Measurements from ENCODE around the gene LRRC36. TPM values are rescaled to one million over a fixed set of nuclear protein-coding genes. Genes with fewer than 3 reads are reported as not detected.

Gene LRRC36
- total and polyA plus RNA-seq, 2 experiments from 2014 or later: 1.2 TPM; not detected in 1

DNA sequence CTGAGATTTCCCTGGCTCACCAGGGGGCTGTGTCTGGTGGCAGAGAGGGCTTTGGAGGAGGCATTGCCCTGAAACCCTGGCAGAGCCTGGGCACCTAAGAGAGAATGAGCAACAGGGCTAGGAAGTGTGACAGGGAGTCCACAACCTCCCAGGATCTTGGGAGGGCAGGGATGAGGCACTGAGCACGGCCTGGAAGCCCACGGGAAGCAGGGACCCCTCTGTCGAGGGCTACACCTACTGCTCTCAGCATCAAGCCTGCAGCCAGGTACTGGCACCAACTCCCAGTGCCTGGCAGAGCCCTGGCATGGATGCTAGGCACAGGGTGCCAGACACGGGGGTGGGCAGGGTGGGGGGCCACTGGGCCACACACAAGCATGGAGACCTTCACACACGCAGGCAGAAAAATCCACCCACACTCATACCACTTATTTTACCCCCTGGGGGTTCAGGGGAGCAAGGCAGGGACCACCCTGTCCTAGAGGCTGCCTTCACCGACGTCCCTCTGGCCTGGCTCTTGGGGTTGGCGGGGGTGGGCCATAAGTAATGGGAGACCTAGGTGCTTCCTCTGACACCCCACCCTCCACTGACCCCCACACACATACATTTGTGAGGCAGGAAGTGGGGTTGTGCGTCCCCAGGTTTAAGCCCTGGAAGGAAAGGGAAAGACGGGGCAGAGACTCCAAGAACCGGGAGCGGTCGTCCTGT lies 103.3 kb downstream of the LRRC36 start:
- Histone ChIP-seq H3K4me1 (ENCODE audit: insufficient read depth) (peaks cover 37% of the 10 kb centered on the region), H3K27ac (ENCODE audit: low read depth) (no peak overlapping the region), H2AFZ (0 out of 2 replicates have a peak overlapping the region, but pooled peaks have one; percentile 23), H3K4me3 (peak overlapping the region; percentile 85), H3K4me2 (peak overlapping the region; percentile 90), H3K9me2 (ENCODE audit: insufficient read depth) (no peaks in the 10 kb centered on the region), H4K20me1 (replicated peaks; ENCODE audit: insufficient read depth) (no peaks in the 10 kb centered on the region), H3K36me3 (ENCODE audit: insufficient read depth) (no peaks in the 10 kb centered on the region), H3K79me2 (replicated peaks; ENCODE audit: insufficient read depth) (no peaks in the 10 kb centered on the region), H3K27me3 (ENCODE audit: insufficient read depth) (peaks cover 23% of the 10 kb centered on the region), H3F3A (replicated peaks; ENCODE audit: low read depth) (0 out of 2 replicates have a peak, but pooled peaks cover 4% of the 10 kb centered on the region)
- Mint-ChIP-seq H3K27ac (no peak overlapping the region), H3K4me3 (peak overlapping the region; percentile 76), H3K36me3 (ENCODE audit: low read depth) (peaks cover 10% of the 10 kb centered on the region), H3K9me3 (peaks cover 3% of the 10 kb centered on the region; the same call in 2 of the 3 replicates), H3K4me1 (peaks cover 61% of the 10 kb centered on the region), H3K27me3 (ENCODE audit: insufficient read depth, low read depth, poor library complexity) (peaks cover 39% of the 10 kb centered on the region)
- DNase-seq (ENCODE audit: low spot score): no peak
- no peak for TF ChIP-seq ZNF331 (CRISPR knock-in tag; IDR thresholded peaks at IDR 0.05; ENCODE audit: low read depth)
- TF ChIP-seq ZNF114 (CRISPR knock-in tag; IDR thresholded peaks at IDR 0.05): no peak
- TF ChIP-seq, protein P1, sequence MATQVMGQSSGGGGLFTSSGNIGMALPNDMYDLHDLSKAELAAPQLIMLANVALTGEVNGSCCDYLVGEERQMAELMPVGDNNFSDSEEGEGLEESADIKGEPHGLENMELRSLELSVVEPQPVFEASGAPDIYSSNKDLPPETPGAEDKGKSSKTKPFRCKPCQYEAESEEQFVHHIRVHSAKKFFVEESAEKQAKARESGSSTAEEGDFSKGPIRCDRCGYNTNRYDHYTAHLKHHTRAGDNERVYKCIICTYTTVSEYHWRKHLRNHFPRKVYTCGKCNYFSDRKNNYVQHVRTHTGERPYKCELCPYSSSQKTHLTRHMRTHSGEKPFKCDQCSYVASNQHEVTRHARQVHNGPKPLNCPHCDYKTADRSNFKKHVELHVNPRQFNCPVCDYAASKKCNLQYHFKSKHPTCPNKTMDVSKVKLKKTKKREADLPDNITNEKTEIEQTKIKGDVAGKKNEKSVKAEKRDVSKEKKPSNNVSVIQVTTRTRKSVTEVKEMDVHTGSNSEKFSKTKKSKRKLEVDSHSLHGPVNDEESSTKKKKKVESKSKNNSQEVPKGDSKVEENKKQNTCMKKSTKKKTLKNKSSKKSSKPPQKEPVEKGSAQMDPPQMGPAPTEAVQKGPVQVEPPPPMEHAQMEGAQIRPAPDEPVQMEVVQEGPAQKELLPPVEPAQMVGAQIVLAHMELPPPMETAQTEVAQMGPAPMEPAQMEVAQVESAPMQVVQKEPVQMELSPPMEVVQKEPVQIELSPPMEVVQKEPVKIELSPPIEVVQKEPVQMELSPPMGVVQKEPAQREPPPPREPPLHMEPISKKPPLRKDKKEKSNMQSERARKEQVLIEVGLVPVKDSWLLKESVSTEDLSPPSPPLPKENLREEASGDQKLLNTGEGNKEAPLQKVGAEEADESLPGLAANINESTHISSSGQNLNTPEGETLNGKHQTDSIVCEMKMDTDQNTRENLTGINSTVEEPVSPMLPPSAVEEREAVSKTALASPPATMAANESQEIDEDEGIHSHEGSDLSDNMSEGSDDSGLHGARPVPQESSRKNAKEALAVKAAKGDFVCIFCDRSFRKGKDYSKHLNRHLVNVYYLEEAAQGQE (IDR thresholded peaks at IDR 0.05; ENCODE audit: unreplicated experiment): no peak
- no peak for TF ChIP-seq STAT1 (IDR thresholded peaks at IDR 0.05; ENCODE audit: unreplicated experiment)
- ATAC-seq: no peak

DNA sequence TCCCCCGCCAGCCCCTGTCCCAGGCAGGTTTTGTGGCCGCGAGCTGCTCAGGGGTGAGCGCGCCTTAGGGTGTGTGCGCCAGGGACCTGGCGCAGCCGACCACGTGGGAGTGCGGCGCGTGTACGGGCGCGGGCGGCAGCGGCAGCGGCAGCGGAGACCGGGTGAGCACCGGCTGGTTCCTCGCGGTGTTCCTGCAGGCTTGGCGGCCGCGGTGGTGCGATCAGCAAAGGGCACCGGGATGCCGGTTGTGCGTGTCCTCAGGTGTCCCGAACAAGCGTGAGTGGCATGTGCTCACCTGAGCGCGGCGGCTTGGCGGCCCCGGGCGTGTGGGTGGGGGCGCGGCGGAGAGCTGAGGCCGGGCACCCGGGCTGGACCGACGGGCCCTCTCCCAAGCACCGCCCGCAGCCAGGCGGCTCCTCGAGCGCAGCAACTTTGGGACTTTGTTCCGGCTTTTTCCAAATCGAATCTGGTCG lies 103.9 kb downstream of the LRRC36 start:
- DNase-seq (ENCODE audit: low spot score) (peak; percentile 48), ATAC-seq (peak; percentile 19)
- Histone ChIP-seq H2AFZ (0 out of 2 replicates have a peak overlapping the region, but pooled peaks have one; percentile 23), H3K4me1 (ENCODE audit: insufficient read depth) (peaks cover 31% of the 10 kb centered on the region), H3K36me3 (ENCODE audit: insufficient read depth) (no peaks in the 10 kb centered on the region), H3K27ac (ENCODE audit: low read depth) (no peak overlapping the region), H3K9me2 (ENCODE audit: insufficient read depth) (no peaks in the 10 kb centered on the region), H3F3A (replicated peaks; ENCODE audit: low read depth) (0 out of 2 replicates have a peak, but pooled peaks cover 4% of the 10 kb centered on the region), H3K79me2 (replicated peaks; ENCODE audit: insufficient read depth) (no peaks in the 10 kb centered on the region), H3K4me2 (peak overlapping the region; percentile 90), H3K4me3 (peak overlapping the region; percentile 85), H4K20me1 (replicated peaks; ENCODE audit: insufficient read depth) (no peaks in the 10 kb centered on the region), H3K27me3 (ENCODE audit: insufficient read depth) (peaks cover 23% of the 10 kb centered on the region)
- H3K27me3 Mint-ChIP-seq (ENCODE audit: insufficient read depth, low read depth, poor library complexity): peaks cover 39% of the 10 kb centered on the region
- no peak overlapping the region for H3K27ac Mint-ChIP-seq
- H3K9me3 Mint-ChIP-seq: peaks cover 3% of the 10 kb centered on the region; the same call in 2 of the 3 replicates
- H3K4me3 Mint-ChIP-seq: peak overlapping the region; percentile 76
- peaks cover 55% of the 10 kb centered on the region for H3K4me1 Mint-ChIP-seq
- H3K36me3 Mint-ChIP-seq (ENCODE audit: low read depth): peaks cover 10% of the 10 kb centered on the region
- TF ChIP-seq NANOG (IDR thresholded peaks at IDR 0.05; ENCODE audit: borderline replicate concordance) (no peak), CREB1 (CRISPR knock-in tag; IDR thresholded peaks at IDR 0.05; ENCODE audit: low read depth) (no peak), EZH2phosphoT487 (IDR thresholded peaks at IDR 0.05; ENCODE audit: unreplicated experiment) (no peak), ZNF331 (CRISPR knock-in tag; IDR thresholded peaks at IDR 0.05; ENCODE audit: low read depth) (no peak), ETS1 (IDR thresholded peaks at IDR 0.05) (no peak), EZH2 (IDR thresholded peaks at IDR 0.05; ENCODE audit: low read depth, unreplicated experiment) (no peak), ZNF114 (CRISPR knock-in tag; IDR thresholded peaks at IDR 0.05) (no peak)
- TF ChIP-seq, protein P2, sequence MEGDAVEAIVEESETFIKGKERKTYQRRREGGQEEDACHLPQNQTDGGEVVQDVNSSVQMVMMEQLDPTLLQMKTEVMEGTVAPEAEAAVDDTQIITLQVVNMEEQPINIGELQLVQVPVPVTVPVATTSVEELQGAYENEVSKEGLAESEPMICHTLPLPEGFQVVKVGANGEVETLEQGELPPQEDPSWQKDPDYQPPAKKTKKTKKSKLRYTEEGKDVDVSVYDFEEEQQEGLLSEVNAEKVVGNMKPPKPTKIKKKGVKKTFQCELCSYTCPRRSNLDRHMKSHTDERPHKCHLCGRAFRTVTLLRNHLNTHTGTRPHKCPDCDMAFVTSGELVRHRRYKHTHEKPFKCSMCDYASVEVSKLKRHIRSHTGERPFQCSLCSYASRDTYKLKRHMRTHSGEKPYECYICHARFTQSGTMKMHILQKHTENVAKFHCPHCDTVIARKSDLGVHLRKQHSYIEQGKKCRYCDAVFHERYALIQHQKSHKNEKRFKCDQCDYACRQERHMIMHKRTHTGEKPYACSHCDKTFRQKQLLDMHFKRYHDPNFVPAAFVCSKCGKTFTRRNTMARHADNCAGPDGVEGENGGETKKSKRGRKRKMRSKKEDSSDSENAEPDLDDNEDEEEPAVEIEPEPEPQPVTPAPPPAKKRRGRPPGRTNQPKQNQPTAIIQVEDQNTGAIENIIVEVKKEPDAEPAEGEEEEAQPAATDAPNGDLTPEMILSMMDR (conservative IDR thresholded peaks at IDR 0.05; ENCODE audit: low read depth in 2 of 2): no peak
- TF ChIP-seq, protein P1 (IDR thresholded peaks at IDR 0.05; ENCODE audit: unreplicated experiment): no peak
